Measurements from ENCODE around the gene ABCC2.

The ABCC2 gene

DNA sequence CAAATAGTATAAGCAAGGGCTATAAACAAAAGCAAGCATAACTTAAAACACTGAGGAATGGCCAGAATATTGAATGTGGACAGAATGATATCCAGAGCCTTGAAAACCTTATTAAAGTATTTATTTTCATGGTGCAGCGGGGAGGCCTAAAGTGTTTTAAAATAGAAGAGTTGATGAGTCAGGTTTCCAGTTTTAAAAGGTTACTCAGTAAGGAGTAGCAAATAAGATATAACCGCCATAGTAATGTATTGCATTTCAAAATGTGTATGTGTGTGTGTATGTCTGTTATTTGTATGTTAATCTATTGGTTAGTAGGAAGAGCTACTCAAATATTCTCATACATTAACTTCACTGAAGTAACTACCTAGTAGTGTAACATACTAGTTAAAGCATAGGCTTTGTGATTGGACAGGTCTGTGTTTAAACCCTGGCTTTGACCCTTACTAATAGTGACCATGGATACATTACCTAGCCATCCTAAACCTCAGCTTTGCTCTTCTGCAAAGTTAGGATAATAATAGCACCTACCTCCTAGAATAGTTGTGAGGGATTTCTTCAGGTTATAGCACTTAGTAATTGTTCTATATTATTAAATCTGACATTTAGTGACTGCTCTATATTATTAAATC is 33.5 kb upstream of the ABCC2 start:
- TF ChIP-seq, protein P1, sequence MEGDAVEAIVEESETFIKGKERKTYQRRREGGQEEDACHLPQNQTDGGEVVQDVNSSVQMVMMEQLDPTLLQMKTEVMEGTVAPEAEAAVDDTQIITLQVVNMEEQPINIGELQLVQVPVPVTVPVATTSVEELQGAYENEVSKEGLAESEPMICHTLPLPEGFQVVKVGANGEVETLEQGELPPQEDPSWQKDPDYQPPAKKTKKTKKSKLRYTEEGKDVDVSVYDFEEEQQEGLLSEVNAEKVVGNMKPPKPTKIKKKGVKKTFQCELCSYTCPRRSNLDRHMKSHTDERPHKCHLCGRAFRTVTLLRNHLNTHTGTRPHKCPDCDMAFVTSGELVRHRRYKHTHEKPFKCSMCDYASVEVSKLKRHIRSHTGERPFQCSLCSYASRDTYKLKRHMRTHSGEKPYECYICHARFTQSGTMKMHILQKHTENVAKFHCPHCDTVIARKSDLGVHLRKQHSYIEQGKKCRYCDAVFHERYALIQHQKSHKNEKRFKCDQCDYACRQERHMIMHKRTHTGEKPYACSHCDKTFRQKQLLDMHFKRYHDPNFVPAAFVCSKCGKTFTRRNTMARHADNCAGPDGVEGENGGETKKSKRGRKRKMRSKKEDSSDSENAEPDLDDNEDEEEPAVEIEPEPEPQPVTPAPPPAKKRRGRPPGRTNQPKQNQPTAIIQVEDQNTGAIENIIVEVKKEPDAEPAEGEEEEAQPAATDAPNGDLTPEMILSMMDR (IDR thresholded peaks at IDR 0.05), result no peak

DNA sequence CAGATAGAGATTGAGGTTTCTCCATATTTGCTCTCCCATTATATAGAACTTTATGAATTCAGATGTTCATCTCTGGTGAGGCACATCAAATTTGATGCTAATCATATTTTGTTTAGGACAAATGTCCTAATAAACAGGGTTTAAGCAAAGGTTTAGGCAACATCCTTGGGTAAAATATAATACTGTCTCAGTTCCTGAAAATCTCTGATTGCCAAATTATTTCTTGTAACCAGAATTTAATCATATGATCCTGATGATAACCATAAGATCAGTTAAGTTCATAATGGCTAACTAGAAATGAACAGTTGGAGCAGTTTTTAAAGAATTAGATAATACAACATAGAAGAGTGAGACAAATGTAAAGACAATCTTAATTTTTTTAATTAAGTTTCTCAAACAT is 31.8 kb upstream of the ABCC2 start:
- TF ChIP-seq, protein P1 (IDR thresholded peaks at IDR 0.05), result no peak

DNA sequence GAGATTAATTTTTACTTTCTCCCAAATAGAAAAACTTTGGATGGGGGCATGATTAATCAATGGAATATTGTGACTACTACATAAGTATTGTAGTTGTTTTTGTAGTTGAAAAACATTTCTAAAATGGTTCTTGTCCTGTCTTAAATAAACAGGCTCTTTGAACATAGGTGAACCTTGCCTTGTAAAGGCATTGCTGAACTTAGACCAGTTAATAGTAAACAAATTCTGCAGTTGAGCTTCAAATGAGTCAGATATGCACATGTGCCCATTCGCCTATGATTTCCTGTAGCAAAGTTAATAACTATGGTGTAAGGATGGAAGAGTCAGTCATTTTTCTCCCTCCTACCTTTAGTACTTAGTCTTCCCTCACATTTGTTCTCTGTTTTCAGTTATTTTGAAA is 27.8 kb upstream of the ABCC2 start:
- TF ChIP-seq, protein P1 (IDR thresholded peaks at IDR 0.05), result no peak

DNA sequence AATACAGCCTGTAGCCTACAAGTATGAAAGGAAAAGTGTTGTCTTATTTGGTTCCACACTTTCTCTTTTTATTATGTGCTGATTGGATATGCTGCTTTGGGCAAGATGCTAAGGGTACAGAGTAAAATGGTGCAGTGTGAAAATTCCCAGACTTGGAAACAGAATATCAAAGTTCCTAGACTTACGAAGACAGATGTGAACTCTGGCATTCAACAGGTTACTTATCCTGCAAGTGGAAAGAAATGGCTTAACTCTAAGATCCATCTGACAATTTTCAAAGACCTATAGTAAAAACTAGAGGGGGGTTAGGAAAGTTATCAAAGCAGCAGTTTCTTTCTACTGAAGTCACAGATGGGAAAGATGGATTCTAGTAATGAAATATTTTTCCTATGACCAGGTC is 26.3 kb upstream of the ABCC2 start:
- TF ChIP-seq, protein P1 (IDR thresholded peaks at IDR 0.05), result no peak

DNA sequence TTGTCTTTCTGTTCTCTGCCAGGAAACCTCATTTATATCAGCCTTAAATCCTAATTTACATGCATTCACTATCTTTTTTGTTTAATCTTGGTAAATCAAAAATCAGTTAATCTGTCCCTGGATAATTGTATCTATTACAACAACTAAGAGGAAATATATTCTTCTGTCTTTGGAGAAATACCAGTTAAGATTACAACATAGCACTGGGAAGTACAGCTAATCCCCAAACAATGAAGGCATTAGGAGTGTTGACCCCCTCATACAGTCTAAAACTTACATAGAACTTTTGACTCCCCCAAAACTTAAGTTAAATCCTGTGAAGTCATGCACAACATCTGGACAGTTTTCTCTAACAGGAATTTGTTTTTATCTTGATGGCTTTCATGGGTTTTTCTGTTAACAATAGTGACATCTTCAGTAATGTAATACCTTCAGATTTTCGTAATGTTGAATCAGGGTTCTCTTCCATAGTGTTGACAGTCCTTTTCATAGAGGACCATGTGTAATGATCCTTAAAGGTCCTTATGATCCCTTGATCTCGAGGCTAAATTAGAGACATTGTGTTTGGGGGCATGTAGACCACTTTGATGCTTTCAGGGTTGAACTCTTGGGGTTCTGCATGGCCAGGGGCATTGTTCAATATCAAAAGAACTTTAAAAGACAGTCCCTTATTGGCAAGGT is 24.1 kb upstream of the ABCC2 start:
- TF ChIP-seq, protein P1 (IDR thresholded peaks at IDR 0.05), result no peak

DNA sequence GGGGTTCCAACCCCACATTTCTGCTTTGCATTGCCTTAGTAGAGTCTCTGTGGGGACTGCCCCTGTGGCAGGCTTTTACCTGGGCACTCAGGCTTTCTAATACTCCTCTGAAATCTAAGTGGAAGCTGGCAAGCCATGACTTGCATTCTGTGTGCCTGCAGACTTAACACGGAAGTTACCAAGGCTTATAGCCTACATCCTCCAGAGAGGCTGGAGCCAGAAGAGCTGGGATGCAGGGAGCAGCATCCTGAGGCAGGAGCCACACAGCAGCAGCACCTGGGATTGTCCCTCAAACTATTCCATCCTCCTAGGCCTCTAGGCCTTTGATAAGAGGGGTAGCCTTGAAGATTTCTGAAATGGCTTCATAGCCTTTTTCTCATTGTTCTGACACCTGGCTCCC is 22.1 kb upstream of the ABCC2 start:
- TF ChIP-seq, protein P1 (IDR thresholded peaks at IDR 0.05), result no peak

DNA sequence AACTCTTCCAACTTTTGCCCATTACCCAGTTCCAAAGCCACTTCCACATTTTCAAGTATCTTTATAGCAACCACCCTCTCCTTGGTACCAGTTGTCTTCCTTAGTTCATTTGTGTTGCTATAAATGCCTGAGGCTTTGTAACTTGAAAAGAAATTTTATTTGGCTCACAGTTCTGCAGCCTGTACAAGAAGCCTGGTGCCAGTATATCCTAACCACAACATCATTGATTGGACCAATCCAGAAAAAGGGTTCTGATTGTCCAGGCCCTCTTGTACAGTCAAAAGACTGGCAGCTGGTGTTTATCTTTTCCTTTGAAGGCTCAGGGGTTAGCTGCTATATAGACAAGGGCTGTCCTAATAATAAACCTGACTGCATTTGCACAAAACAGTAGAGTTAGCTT is 21.1 kb upstream of the ABCC2 start:
- TF ChIP-seq, protein P1 (IDR thresholded peaks at IDR 0.05), result no peak
